SK-N-MC (cell line): Measurements from ENCODE around the gene ZNF564.

Experiments
- DNase-seq: peaks from one replicate; pipeline ENCODE4 v3.0.0-alpha.2; 2011; ENCODE audit warnings: low read depth, low spot score
- H3K27ac ChIP-seq: fragments of 200-600 bp; sonication (generic); 2 replicates; pipeline ENCODE4 v1.5.1; 2016; ENCODE audit warnings: mixed run types
- H3K36me3 ChIP-seq: fragments of 200-600 bp; sonication (generic); 2 replicates; pipeline ENCODE4 v1.6.1; 2017; ENCODE audit warnings: antibody characterized with exemption, low read length, mixed read lengths; ENCODE audit not compliant: insufficient read depth
- H3K4me3 ChIP-seq: fragments of 200-600 bp; sonication (generic); 2 replicates; pipeline ENCODE4 v1.5.1; 2016
- H3K9ac ChIP-seq: fragments of 200-600 bp; sonication (generic); 2 replicates; pipeline ENCODE4 v1.8.0; 2017; ENCODE audit warnings: mixed run types, mixed read lengths; ENCODE audit not compliant: insufficient read length
- H3K9me3 ChIP-seq: fragments of 200-600 bp; sonication (generic); 2 replicates; pipeline ENCODE4 v1.6.1; 2017; ENCODE audit warnings: low read depth, mild to moderate bottlenecking, antibody characterized with exemption, low read length, moderate library complexity, mixed read lengths
- EZH2 ChIP-seq: fragments of 200-600 bp; sonication (generic); IDR thresholded peaks from one replicate; pipeline ENCODE4 v1.6.1; 2017; ENCODE audit warnings: antibody characterized with exemption
- FOXP2 ChIP-seq: optimal IDR thresholded peaks from 2 replicates; pipeline ENCODE3; 2011; ENCODE audit warnings: mild to moderate bottlenecking, moderate library complexity; ENCODE audit not compliant: insufficient read depth; ENCODE audit errors: extremely low read length, control extremely low read depth
- POLR2AphosphoS5 ChIP-seq: IDR thresholded peaks from 2 replicates; pipeline ENCODE4 v1.6.1; 2012; ENCODE audit warnings: mild to moderate bottlenecking, low read depth, low read length, borderline replicate concordance

ZNF564 gene

DNA sequence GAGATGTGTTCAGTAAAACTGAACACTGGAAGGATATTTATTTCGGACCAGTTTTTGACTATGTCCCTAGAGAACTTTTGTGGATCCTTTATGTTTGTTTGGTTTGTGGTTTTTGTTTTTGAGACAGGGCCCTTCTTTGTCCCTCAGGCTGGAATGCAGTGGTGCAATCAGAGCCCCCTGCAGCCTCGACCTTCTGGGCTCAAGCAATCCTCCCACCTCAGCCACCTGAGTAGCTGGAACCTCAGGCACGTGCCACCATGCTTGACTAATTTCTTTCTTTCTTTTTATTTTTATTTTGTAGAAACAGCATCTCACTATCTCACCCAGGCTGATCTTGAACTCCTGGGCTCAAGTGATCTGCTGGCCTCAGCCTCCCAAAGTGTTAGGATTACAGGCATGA, 65.7 kb downstream of the ZNF564 start:
- Histone ChIP-seq H3K4me3 (no peak overlapping the region), H3K9me3 (no peaks in the 10 kb centered on the region), H3K36me3 (no peaks in the 10 kb centered on the region), H3K27ac (no peak overlapping the region), H3K9ac (no peak overlapping the region)
- no peak for DNase-seq
- TF ChIP-seq EZH2: no peak
- TF ChIP-seq POLR2AphosphoS5: no peak
- TF ChIP-seq FOXP2: no peak

- Histone ChIP-seq H3K36me3 (no peaks in the 10 kb centered on the region), H3K9me3 (no peaks in the 10 kb centered on the region), H3K27ac (no peak overlapping the region), H3K9ac (no peak overlapping the region), H3K4me3 (peak overlapping the region; percentile 91)
- DNase-seq: no peak
- no peak for TF ChIP-seq POLR2AphosphoS5
- no peak for TF ChIP-seq FOXP2
- TF ChIP-seq EZH2: no peak
These were observed 66.2 kb downstream of the ZNF564 start for GRCh38 chr19:12485052-12485416.

DNA sequence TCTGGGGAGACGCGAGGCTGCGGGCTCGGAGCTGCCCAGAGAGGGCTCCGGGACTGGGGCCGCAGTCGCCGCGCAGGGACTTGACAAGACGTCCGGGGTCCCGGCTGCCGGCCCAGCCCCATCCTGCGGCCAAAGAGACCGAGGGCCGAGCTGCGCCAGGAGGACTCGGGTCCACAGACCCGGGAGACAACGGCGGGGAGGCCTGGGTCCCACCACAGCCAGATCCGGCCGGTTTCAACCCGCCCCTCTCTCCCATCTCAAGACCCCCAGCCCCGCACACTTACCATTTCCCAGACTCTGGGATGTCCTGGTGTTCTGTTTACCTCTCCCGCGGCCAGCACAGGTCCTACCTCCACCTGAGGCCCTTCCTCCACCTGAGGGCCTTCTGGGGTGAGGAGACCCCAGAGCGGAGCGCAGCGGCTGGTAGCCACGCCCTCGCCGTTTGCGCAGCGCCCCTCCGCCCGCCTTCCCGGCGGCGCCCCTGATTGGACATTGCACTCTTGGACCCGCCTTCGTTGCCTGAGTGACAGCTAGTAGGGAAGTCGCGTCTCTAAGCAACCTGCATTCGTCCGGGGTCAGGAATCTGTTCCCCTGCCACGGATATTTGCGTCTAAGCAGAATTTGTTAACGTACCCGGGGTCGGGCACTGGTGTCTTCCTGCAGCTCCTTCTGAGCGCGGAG, 66.8 kb downstream of the ZNF564 start, which contains the start of gene ZNF709:
Gene ZNF709 (minus strand): TSS at position 446 of the 681 bp plus-strand sequence. CDS start 159 bp downstream, at position 287.
- H3K9me3 ChIP-seq: no peaks in the 10 kb centered on the region
- H3K36me3 ChIP-seq: no peaks in the 10 kb centered on the region
- H3K4me3 ChIP-seq: peak within 1 kb of the TSS; percentile 91
- DNase-seq: peak; percentile 58
- H3K9ac ChIP-seq: peak within 1 kb of the TSS; percentile 77
- TF ChIP-seq POLR2AphosphoS5 (peak; percentile 91), EZH2 (no peak)
- no peak within 1 kb of the TSS for H3K27ac ChIP-seq

GRCh38 chr19:12484011-12484370, 67.3 kb downstream of the ZNF564 start:
- Histone ChIP-seq H3K9ac (peak overlapping the region; percentile 77), H3K36me3 (no peaks in the 10 kb centered on the region), H3K4me3 (peak overlapping the region; percentile 91), H3K27ac (no peak overlapping the region), H3K9me3 (no peaks in the 10 kb centered on the region)
- DNase-seq: no peak
- TF ChIP-seq POLR2AphosphoS5: no peak
- TF ChIP-seq FOXP2: no peak
- TF ChIP-seq EZH2: no peak

DNA sequence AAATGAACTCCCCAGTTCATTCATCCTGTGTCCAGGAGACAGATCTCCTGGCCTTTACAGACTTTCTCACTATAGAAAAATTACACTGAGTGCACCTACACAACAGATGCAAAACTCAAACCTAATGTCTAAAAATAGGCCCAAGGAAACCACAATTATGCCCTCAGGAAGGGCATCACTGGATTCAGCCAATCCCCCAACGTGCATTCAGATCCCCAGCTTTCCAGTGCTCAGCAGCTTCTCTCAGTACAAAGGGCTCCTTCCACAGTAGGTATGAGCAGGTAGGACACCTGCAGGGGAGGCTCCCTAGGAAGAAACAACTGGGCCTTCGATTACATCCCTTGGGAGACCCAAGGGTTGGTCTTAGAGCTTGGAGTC, 68.8 kb downstream of the ZNF564 start:
- Histone ChIP-seq H3K9me3 (no peaks in the 10 kb centered on the region), H3K27ac (no peak overlapping the region), H3K4me3 (no peak overlapping the region), H3K9ac (no peak overlapping the region), H3K36me3 (no peaks in the 10 kb centered on the region)
- DNase-seq: no peak
- TF ChIP-seq EZH2 (no peak), POLR2AphosphoS5 (no peak), FOXP2 (no peak)

DNA sequence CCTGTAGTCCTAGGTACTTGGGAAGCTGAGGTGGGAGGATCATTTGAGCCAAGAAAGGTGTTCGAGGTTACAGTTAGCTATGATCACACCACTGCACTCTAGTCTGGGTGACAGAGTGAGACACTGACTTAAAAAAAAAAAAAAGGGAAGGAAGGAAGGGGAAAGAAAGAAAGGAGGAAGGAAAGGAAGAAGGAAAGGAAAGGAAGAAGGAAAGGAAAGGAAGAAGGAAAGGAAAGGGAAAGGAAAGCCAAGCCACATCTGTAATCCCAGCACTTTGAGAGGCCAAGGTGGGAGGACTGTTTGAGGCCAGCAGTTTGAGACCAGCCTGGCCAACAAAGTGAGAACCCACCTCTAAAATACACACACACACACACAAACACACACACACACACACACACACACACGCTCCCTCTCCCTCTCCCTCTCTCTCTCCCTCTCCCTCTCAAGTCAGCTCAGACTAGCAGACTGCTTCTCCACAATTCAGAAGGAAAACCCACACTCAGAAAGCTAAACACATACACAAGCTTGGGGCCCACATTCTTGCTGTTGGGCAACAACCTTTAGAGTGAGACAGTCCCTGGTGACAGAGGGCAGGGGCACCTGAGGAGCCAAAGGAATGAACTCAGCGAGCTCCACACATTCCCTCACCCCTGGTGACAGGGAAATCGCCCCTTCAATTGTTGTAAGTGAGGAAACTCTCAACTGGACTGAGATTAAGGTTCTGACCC, 69.3 kb downstream of the ZNF564 start:
- H3K9me3 ChIP-seq: no peaks in the 10 kb centered on the region
- no peak overlapping the region for H3K9ac ChIP-seq
- TF ChIP-seq EZH2: no peak
- no peak for TF ChIP-seq POLR2AphosphoS5
- no peak for TF ChIP-seq FOXP2
- no peaks in the 10 kb centered on the region for H3K36me3 ChIP-seq
- no peak overlapping the region for H3K4me3 ChIP-seq
- DNase-seq: no peak
- no peak overlapping the region for H3K27ac ChIP-seq

- TF ChIP-seq FOXP2: no peak
- no peak for TF ChIP-seq POLR2AphosphoS5
- TF ChIP-seq EZH2: no peak
- Histone ChIP-seq H3K36me3 (no peaks in the 10 kb centered on the region), H3K9ac (no peak overlapping the region), H3K4me3 (no peak overlapping the region), H3K27ac (no peak overlapping the region), H3K9me3 (peaks cover 5% of the 10 kb centered on the region; the same call in 1 of the 2 replicates)
- DNase-seq: no peak
These were observed 72.9 kb downstream of the ZNF564 start for GRCh38 chr19:12478234-12478941.
